ENCODE data around the gene SLC25A51.

The SLC25A51 gene

DNA sequence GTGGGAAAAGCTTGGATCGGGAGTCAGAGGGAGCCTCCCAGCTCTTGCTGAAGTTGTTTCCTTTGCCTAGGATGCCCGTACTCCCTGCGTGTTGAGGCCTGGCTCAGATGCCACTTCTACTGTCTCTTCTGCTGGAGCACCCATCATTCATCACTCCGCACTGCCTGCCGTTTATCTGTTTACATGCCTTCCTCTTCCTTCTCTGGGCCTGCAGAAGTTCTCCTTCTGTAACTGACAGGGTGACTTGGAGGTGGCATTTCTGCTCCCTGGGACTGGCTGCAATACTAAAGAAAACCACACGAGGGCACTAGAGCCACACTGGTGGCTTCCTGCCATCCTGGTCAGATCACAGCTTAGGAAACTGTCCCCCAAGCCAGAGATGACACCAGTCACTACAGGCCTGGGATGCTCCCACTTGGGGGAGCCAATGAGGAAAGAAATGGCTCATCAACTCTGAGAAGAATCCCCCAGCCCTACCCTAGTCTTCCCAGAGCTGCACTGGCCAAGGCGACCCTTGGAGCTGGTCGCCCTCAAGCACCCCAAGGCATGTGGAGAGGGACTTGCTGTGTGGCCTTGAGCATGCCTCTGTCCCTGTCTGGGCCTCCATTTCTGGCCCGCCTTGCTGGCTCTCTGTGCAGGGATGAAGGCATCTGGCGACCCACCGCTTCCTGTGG is 9.7 kb upstream of the SLC25A51 start:
- ATAC-seq, result peak; percentile 85
- no peak for TF ChIP-seq ZNF565 (CRISPR knock-in tag; conservative IDR thresholded peaks at IDR 0.05; ENCODE audit: low read depth)
- TF ChIP-seq OSR1 (CRISPR knock-in tag; IDR thresholded peaks at IDR 0.05), result no peak
- TF ChIP-seq TOX (CRISPR knock-in tag; IDR thresholded peaks at IDR 0.05; ENCODE audit: borderline replicate concordance), result no peak
- TF ChIP-seq TCF4 (CRISPR knock-in tag; IDR thresholded peaks at IDR 0.05; ENCODE audit: borderline replicate concordance), result no peak
- TF ChIP-seq ZNF70 (CRISPR knock-in tag; IDR thresholded peaks at IDR 0.05), result no peak
- no peak for TF ChIP-seq PPARA (CRISPR knock-in tag; IDR thresholded peaks at IDR 0.05; ENCODE audit: borderline replicate concordance)
- TF ChIP-seq, protein P1, sequence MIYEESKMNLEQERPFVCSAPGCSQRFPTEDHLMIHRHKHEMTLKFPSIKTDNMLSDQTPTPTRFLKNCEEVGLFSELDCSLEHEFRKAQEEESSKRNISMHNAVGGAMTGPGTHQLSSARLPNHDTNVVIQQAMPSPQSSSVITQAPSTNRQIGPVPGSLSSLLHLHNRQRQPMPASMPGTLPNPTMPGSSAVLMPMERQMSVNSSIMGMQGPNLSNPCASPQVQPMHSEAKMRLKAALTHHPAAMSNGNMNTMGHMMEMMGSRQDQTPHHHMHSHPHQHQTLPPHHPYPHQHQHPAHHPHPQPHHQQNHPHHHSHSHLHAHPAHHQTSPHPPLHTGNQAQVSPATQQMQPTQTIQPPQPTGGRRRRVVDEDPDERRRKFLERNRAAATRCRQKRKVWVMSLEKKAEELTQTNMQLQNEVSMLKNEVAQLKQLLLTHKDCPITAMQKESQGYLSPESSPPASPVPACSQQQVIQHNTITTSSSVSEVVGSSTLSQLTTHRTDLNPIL (CRISPR knock-in tag; IDR thresholded peaks at IDR 0.05; ENCODE audit: low read depth), result no peak
- no peak for TF ChIP-seq BACH2 (CRISPR knock-in tag; IDR thresholded peaks at IDR 0.05; ENCODE audit: borderline replicate concordance)
- TF ChIP-seq SNAI2 (CRISPR knock-in tag; IDR thresholded peaks at IDR 0.05), result no peak
- TF ChIP-seq CSDC2 (CRISPR knock-in tag; IDR thresholded peaks at IDR 0.05), result no peak
- no peak for TF ChIP-seq ESRRG (CRISPR knock-in tag; IDR thresholded peaks at IDR 0.05)
- TF ChIP-seq ZFP30 (CRISPR knock-in tag; IDR thresholded peaks at IDR 0.05), result no peak
- TF ChIP-seq, protein P2, sequence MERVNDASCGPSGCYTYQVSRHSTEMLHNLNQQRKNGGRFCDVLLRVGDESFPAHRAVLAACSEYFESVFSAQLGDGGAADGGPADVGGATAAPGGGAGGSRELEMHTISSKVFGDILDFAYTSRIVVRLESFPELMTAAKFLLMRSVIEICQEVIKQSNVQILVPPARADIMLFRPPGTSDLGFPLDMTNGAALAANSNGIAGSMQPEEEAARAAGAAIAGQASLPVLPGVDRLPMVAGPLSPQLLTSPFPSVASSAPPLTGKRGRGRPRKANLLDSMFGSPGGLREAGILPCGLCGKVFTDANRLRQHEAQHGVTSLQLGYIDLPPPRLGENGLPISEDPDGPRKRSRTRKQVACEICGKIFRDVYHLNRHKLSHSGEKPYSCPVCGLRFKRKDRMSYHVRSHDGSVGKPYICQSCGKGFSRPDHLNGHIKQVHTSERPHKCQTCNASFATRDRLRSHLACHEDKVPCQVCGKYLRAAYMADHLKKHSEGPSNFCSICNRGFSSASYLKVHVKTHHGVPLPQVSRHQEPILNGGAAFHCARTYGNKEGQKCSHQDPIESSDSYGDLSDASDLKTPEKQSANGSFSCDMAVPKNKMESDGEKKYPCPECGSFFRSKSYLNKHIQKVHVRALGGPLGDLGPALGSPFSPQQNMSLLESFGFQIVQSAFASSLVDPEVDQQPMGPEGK (CRISPR knock-in tag; IDR thresholded peaks at IDR 0.05; ENCODE audit: borderline replicate concordance), result no peak
- no peak for TF ChIP-seq ISL1 (CRISPR knock-in tag; IDR thresholded peaks at IDR 0.05)
- no peak for TF ChIP-seq ARNTL (CRISPR knock-in tag; IDR thresholded peaks at IDR 0.05; ENCODE audit: borderline replicate concordance, low read depth)

DNA sequence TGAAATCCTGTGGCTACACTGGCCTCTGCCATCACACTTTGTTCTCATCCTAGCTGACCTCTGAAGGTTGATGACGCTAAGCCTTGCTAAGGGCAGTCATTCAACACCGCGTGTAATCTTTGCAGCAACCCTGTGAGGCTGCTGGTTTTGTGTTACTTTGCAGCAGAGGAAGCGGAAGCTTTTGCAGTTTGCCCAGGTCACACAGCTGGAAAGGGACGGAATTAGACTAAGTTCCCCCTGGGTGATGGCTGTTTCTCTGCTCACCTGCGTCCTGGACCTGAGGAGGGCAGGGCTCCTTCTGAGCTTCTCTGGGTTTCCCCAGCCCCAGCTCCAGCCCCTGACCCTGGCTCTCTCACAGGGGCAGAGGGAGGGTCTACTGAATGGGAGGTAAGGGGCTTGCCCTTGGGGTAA is 7.3 kb upstream of the SLC25A51 start:
- ATAC-seq, result no peak
- TF ChIP-seq ISL1 (CRISPR knock-in tag; IDR thresholded peaks at IDR 0.05) (no peak), ZFP30 (CRISPR knock-in tag; IDR thresholded peaks at IDR 0.05) (no peak), BACH2 (CRISPR knock-in tag; IDR thresholded peaks at IDR 0.05; ENCODE audit: borderline replicate concordance) (no peak), ESRRG (CRISPR knock-in tag; IDR thresholded peaks at IDR 0.05) (no peak), RARB (CRISPR knock-in tag; IDR thresholded peaks at IDR 0.05) (no peak), OSR1 (CRISPR knock-in tag; IDR thresholded peaks at IDR 0.05) (no peak), PPARA (CRISPR knock-in tag; IDR thresholded peaks at IDR 0.05; ENCODE audit: borderline replicate concordance) (no peak), ZNF565 (CRISPR knock-in tag; conservative IDR thresholded peaks at IDR 0.05; ENCODE audit: low read depth) (no peak), ZNF70 (CRISPR knock-in tag; IDR thresholded peaks at IDR 0.05) (no peak), TCF4 (CRISPR knock-in tag; IDR thresholded peaks at IDR 0.05; ENCODE audit: borderline replicate concordance) (no peak)
- TF ChIP-seq, protein P3, sequence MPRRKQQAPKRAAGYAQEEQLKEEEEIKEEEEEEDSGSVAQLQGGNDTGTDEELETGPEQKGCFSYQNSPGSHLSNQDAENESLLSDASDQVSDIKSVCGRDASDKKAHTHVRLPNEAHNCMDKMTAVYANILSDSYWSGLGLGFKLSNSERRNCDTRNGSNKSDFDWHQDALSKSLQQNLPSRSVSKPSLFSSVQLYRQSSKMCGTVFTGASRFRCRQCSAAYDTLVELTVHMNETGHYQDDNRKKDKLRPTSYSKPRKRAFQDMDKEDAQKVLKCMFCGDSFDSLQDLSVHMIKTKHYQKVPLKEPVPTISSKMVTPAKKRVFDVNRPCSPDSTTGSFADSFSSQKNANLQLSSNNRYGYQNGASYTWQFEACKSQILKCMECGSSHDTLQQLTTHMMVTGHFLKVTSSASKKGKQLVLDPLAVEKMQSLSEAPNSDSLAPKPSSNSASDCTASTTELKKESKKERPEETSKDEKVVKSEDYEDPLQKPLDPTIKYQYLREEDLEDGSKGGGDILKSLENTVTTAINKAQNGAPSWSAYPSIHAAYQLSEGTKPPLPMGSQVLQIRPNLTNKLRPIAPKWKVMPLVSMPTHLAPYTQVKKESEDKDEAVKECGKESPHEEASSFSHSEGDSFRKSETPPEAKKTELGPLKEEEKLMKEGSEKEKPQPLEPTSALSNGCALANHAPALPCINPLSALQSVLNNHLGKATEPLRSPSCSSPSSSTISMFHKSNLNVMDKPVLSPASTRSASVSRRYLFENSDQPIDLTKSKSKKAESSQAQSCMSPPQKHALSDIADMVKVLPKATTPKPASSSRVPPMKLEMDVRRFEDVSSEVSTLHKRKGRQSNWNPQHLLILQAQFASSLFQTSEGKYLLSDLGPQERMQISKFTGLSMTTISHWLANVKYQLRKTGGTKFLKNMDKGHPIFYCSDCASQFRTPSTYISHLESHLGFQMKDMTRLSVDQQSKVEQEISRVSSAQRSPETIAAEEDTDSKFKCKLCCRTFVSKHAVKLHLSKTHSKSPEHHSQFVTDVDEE (CRISPR knock-in tag; IDR thresholded peaks at IDR 0.05), result no peak
- TF ChIP-seq, protein P2 (CRISPR knock-in tag; IDR thresholded peaks at IDR 0.05; ENCODE audit: borderline replicate concordance), result no peak

DNA sequence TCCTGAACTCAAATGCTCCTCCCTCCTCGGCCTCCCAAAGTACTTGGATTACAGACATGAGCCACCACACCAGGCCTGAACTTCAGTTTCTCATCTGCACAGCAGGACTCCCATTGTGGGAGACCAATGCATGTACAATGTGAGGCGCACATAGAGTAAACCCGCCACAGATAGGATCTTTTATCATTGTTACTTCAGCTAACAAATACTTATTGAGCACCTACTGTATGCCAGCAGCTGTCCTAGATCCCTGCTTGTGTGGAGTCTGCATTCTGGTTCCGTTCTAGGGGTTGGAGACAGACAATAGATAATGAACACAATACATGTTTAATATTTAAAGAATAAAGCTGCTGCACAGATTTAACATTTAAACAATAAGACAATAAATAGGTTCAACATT is 6.3 kb upstream of the SLC25A51 start:
- ATAC-seq, result no peak
- TF ChIP-seq GLIS3 (CRISPR knock-in tag; IDR thresholded peaks at IDR 0.05) (no peak), PPARA (CRISPR knock-in tag; IDR thresholded peaks at IDR 0.05; ENCODE audit: borderline replicate concordance) (no peak), ISL1 (CRISPR knock-in tag; IDR thresholded peaks at IDR 0.05) (no peak), ZFP30 (CRISPR knock-in tag; IDR thresholded peaks at IDR 0.05) (no peak), TOX (CRISPR knock-in tag; IDR thresholded peaks at IDR 0.05; ENCODE audit: borderline replicate concordance) (no peak), ESRRG (CRISPR knock-in tag; IDR thresholded peaks at IDR 0.05) (no peak), ZNF8 (CRISPR knock-in tag; IDR thresholded peaks at IDR 0.05) (no peak), OSR1 (CRISPR knock-in tag; IDR thresholded peaks at IDR 0.05) (no peak)
- TF ChIP-seq, protein P1 (CRISPR knock-in tag; IDR thresholded peaks at IDR 0.05; ENCODE audit: low read depth), result no peak
- TF ChIP-seq, protein P4, sequence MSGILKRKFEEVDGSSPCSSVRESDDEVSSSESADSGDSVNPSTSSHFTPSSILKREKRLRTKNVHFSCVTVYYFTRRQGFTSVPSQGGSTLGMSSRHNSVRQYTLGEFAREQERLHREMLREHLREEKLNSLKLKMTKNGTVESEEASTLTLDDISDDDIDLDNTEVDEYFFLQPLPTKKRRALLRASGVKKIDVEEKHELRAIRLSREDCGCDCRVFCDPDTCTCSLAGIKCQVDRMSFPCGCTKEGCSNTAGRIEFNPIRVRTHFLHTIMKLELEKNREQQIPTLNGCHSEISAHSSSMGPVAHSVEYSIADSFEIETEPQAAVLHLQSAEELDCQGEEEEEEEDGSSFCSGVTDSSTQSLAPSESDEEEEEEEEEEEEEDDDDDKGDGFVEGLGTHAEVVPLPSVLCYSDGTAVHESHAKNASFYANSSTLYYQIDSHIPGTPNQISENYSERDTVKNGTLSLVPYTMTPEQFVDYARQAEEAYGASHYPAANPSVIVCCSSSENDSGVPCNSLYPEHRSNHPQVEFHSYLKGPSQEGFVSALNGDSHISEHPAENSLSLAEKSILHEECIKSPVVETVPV (CRISPR knock-in tag; IDR thresholded peaks at IDR 0.05), result no peak
- TF ChIP-seq, protein P2 (CRISPR knock-in tag; IDR thresholded peaks at IDR 0.05; ENCODE audit: borderline replicate concordance), result no peak

Data from SK-N-SH treated with all-trans-retinoic acid at 6 μM for 48 hours (cell line).